Fibroblast of mammary gland (primary cell): ENCODE data around the gene DNAJC15.

Source experiments
- DNase-seq: peaks from one replicate; pipeline ENCODE4 v3.0.0-alpha.2; 2010; ENCODE audit warnings: low read depth
- H3K4me3 ChIP-seq: 2 replicates; pipeline ENCODE4 v1.5.1; 2011; ENCODE audit warnings: low read depth, mild to moderate bottlenecking, low read length, moderate library complexity; ENCODE audit not compliant: control insufficient read depth
- TF ChIP-seq, protein P1 (sequence below): conservative IDR thresholded peaks from 2 replicates; pipeline ENCODE4 v1.5.1; 2011; ENCODE audit warnings: low read depth, low read length, inconsistent platforms; ENCODE audit not compliant: control insufficient read depth, insufficient read depth

DNAJC15 gene

GRCh38 chr13:43023289-43023963, at the start of gene DNAJC15:
DNAJC15 (plus strand) TSS chr13:43023586; CDS start chr13:43023627, 41 bp downstream.
- peak; percentile 87 for DNase-seq
- TF ChIP-seq, protein P1, sequence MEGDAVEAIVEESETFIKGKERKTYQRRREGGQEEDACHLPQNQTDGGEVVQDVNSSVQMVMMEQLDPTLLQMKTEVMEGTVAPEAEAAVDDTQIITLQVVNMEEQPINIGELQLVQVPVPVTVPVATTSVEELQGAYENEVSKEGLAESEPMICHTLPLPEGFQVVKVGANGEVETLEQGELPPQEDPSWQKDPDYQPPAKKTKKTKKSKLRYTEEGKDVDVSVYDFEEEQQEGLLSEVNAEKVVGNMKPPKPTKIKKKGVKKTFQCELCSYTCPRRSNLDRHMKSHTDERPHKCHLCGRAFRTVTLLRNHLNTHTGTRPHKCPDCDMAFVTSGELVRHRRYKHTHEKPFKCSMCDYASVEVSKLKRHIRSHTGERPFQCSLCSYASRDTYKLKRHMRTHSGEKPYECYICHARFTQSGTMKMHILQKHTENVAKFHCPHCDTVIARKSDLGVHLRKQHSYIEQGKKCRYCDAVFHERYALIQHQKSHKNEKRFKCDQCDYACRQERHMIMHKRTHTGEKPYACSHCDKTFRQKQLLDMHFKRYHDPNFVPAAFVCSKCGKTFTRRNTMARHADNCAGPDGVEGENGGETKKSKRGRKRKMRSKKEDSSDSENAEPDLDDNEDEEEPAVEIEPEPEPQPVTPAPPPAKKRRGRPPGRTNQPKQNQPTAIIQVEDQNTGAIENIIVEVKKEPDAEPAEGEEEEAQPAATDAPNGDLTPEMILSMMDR = no peak
- peak within 1 kb of the TSS; percentile 75 for H3K4me3 ChIP-seq

- TF ChIP-seq, protein P1 = no peak
- no peak overlapping the region for H3K4me3 ChIP-seq
- DNase-seq = no peak
Measured at GRCh38 chr13:42976066-42976465, 47.3 kb upstream of the DNAJC15 start.

DNA sequence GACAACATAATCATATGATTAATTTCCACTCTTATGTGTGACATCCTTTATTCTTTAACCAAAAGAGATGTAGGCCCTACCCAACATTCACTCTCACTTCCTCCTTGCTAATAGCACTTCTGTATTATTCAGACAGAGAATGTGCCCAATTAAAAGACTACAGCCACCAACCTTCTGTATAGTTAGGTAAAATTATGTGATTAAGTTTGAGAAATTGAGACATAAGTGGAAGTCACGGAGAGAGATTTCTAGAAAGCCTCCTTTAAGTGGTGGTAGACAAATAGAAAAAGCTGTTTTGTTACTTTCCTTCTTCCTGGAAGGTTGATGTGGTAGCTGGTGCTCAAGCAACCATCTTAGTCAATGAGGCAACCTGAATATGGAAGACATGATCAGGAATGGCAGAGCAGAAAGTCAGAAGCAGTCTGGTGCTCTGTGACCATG, 46.1 kb upstream of the DNAJC15 start:
- DNase-seq = no peak
- no peak overlapping the region for H3K4me3 ChIP-seq
- TF ChIP-seq, protein P1 = no peak

DNA sequence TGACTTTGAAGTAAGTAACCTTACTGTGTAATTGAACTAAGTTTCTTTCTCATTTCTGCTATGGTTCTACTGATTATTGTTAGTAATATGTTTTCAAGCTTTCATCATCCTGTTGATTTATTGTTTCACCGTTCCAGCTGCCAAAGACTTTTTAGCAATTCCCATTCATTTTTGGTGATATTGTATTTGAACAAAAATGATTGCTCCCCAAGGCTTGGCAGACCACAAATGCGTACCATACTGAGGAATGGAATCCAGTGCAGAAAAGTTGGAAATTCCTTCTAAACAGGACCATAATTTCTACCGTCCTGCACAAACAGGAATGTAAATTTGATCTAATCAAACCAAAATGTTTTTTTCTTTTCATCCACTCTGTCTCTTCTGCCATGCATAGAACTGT, 42.1 kb upstream of the DNAJC15 start:
- no peak overlapping the region for H3K4me3 ChIP-seq
- DNase-seq = peak; percentile 79
- TF ChIP-seq, protein P1 = no peak

- no peak overlapping the region for H3K4me3 ChIP-seq
- DNase-seq = no peak
- TF ChIP-seq, protein P1 = no peak
Measured at GRCh38 chr13:42981853-42982252, 41.5 kb upstream of the DNAJC15 start.

GRCh38 chr13:42984026-42984425, 39.4 kb upstream of the DNAJC15 start:
- peak; percentile 51 for DNase-seq
- H3K4me3 ChIP-seq = no peak overlapping the region
- TF ChIP-seq, protein P1 = no peak
